Glutamatergic neuron (in vitro differentiated cells): ENCODE measurements around the gene MLLT3. TPM values are rescaled to one million over a fixed set of nuclear protein-coding genes. Genes with fewer than 3 reads are reported as not detected.

Experiments
- DNase-seq: peaks from one replicate; pipeline ENCODE4 v3.0.0; 2022
- H3K27ac Mint-ChIP-seq: one replicate; pipeline ENCODE4 v1.8.0; 2020; ENCODE audit warnings: mild to moderate bottlenecking, mixed read lengths, inconsistent platforms; ENCODE audit not compliant: unreplicated experiment
- H3K27me3 Mint-ChIP-seq: one replicate; pipeline ENCODE4 v1.8.0; 2020; ENCODE audit warnings: mild to moderate bottlenecking, moderate library complexity, mixed read lengths, inconsistent platforms; ENCODE audit not compliant: unreplicated experiment
- H3K36me3 Mint-ChIP-seq: one replicate; pipeline ENCODE4 v1.8.0; 2020; ENCODE audit warnings: mild to moderate bottlenecking, mixed read lengths, inconsistent platforms; ENCODE audit not compliant: unreplicated experiment
- H3K4me1 Mint-ChIP-seq: one replicate; pipeline ENCODE4 v1.8.0; 2020; ENCODE audit warnings: mild to moderate bottlenecking, low read depth, mixed read lengths, inconsistent platforms; ENCODE audit not compliant: unreplicated experiment
- H3K4me3 Mint-ChIP-seq: one replicate; pipeline ENCODE4 v1.8.0; 2020; ENCODE audit warnings: mild to moderate bottlenecking, mixed read lengths, inconsistent platforms; ENCODE audit not compliant: unreplicated experiment
- H3K9me3 Mint-ChIP-seq: one replicate; pipeline ENCODE4 v1.8.0; 2020; ENCODE audit warnings: mild to moderate bottlenecking, moderate library complexity, mixed read lengths, inconsistent platforms; ENCODE audit not compliant: unreplicated experiment
- CTCF ChIP-seq: fragments of 200-600 bp; sonication (generic); IDR thresholded peaks from one replicate; pipeline ENCODE4 v1.5.0; 2021; ENCODE audit not compliant: partially characterized antibody, unreplicated experiment
- total RNA-seq: library from RNA; stranded (reverse); fragmentation: NEBNext Ultra II Directional; extraction: Animal tissue kit (Norgen Biotek cat#: 25700); gene quantifications from one replicate; pipeline ENCODE4 v1.2.1, GENCODE V29; 2021; ENCODE audit not compliant: unreplicated experiment

Gene MLLT3
- total RNA-seq, 1 donor from 2014 or later = 11.7 TPM

- Mint-ChIP-seq H3K27me3 (no peaks in the 10 kb centered on the region), H3K4me3 (no peak overlapping the region), H3K9me3 (no peaks in the 10 kb centered on the region), H3K4me1 (no peaks in the 10 kb centered on the region), H3K27ac (no peak overlapping the region), H3K36me3 (no peaks in the 10 kb centered on the region)
- TF ChIP-seq CTCF = no peak
- no peak for DNase-seq
Observed at GRCh38 chr9:20405078-20405477, 217.2 kb downstream of the MLLT3 start.

- Mint-ChIP-seq H3K4me3 (no peak overlapping the region), H3K27me3 (no peaks in the 10 kb centered on the region), H3K4me1 (no peaks in the 10 kb centered on the region), H3K36me3 (no peaks in the 10 kb centered on the region), H3K9me3 (no peaks in the 10 kb centered on the region), H3K27ac (no peak overlapping the region)
- no peak for TF ChIP-seq CTCF
- no peak for DNase-seq
Observed at GRCh38 chr9:20404192-20404813, 218.0 kb downstream of the MLLT3 start.

GRCh38 chr9:20403346-20403745, 219.0 kb downstream of the MLLT3 start:
- H3K27me3 Mint-ChIP-seq = no peaks in the 10 kb centered on the region
- no peaks in the 10 kb centered on the region for H3K36me3 Mint-ChIP-seq
- no peak for DNase-seq
- no peak overlapping the region for H3K4me3 Mint-ChIP-seq
- no peaks in the 10 kb centered on the region for H3K4me1 Mint-ChIP-seq
- no peak overlapping the region for H3K27ac Mint-ChIP-seq
- TF ChIP-seq CTCF = no peak
- no peaks in the 10 kb centered on the region for H3K9me3 Mint-ChIP-seq

GRCh38 chr9:20402273-20402875, 219.9 kb downstream of the MLLT3 start:
- Mint-ChIP-seq H3K4me3 (no peak overlapping the region), H3K36me3 (no peaks in the 10 kb centered on the region), H3K4me1 (no peaks in the 10 kb centered on the region), H3K9me3 (no peaks in the 10 kb centered on the region), H3K27ac (no peak overlapping the region), H3K27me3 (no peaks in the 10 kb centered on the region)
- TF ChIP-seq CTCF = no peak
- no peak for DNase-seq

GRCh38 chr9:20398536-20399338, 223.6 kb downstream of the MLLT3 start:
- Mint-ChIP-seq H3K36me3 (no peaks in the 10 kb centered on the region), H3K27ac (no peak overlapping the region), H3K4me3 (no peak overlapping the region), H3K9me3 (no peaks in the 10 kb centered on the region), H3K27me3 (no peaks in the 10 kb centered on the region), H3K4me1 (peaks cover 22% of the 10 kb centered on the region)
- DNase-seq = no peak
- no peak for TF ChIP-seq CTCF
